ENCODE results near the gene ABTB2.

DNA sequence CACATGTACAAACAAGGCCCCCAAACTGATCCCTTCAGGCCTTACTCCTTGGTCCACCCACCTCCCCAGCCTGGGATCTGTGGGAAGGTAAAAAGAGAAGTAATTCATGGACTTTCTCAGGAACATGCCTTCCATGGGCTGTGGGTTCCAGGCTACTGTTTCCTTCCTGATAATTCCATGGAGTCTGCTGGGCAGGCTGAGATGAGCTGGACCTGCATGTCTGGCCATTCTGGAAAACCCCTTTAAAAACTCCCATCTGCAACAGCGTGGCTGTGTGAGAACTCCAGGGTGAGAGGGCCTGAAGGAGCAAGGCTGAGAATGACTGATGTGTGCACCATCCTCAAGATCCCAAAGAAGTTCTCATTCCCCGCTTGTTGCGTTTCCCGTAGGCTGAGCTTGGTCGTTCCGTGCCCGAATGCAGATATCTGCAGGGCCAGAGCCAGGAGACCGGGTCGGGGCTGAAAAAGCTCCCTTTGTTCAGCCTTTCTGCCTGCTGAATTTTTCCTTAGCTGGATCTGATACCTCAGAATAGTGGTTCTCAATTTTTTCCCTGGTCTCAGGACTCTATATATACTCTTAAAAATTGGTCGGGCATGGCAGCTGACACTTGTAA lies 179.5 kb downstream of the ABTB2 start:
- no peak for TF ChIP-seq RAD21 (conservative IDR thresholded peaks at IDR 0.05 in 1 of 2, IDR thresholded peaks at IDR 0.05 in 1 of 2)
- TF ChIP-seq, protein P1, sequence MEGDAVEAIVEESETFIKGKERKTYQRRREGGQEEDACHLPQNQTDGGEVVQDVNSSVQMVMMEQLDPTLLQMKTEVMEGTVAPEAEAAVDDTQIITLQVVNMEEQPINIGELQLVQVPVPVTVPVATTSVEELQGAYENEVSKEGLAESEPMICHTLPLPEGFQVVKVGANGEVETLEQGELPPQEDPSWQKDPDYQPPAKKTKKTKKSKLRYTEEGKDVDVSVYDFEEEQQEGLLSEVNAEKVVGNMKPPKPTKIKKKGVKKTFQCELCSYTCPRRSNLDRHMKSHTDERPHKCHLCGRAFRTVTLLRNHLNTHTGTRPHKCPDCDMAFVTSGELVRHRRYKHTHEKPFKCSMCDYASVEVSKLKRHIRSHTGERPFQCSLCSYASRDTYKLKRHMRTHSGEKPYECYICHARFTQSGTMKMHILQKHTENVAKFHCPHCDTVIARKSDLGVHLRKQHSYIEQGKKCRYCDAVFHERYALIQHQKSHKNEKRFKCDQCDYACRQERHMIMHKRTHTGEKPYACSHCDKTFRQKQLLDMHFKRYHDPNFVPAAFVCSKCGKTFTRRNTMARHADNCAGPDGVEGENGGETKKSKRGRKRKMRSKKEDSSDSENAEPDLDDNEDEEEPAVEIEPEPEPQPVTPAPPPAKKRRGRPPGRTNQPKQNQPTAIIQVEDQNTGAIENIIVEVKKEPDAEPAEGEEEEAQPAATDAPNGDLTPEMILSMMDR (IDR thresholded peaks at IDR 0.05): no peak
- TF ChIP-seq, protein P2, sequence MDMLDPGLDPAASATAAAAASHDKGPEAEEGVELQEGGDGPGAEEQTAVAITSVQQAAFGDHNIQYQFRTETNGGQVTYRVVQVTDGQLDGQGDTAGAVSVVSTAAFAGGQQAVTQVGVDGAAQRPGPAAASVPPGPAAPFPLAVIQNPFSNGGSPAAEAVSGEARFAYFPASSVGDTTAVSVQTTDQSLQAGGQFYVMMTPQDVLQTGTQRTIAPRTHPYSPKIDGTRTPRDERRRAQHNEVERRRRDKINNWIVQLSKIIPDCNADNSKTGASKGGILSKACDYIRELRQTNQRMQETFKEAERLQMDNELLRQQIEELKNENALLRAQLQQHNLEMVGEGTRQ (IDR thresholded peaks at IDR 0.05): no peak
- TF ChIP-seq MAZ (IDR thresholded peaks at IDR 0.05; ENCODE audit: borderline replicate concordance, low read depth, low read length): no peak
- TF ChIP-seq, protein P3, sequence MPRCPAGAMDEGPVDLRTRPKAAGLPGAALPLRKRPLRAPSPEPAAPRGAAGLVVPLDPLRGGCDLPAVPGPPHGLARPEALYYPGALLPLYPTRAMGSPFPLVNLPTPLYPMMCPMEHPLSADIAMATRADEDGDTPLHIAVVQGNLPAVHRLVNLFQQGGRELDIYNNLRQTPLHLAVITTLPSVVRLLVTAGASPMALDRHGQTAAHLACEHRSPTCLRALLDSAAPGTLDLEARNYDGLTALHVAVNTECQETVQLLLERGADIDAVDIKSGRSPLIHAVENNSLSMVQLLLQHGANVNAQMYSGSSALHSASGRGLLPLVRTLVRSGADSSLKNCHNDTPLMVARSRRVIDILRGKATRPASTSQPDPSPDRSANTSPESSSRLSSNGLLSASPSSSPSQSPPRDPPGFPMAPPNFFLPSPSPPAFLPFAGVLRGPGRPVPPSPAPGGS (IDR thresholded peaks at IDR 0.05): no peak
- TF ChIP-seq NR3C1 (IDR thresholded peaks at IDR 0.05): no peak
- TF ChIP-seq SREBF2 (IDR thresholded peaks at IDR 0.05): no peak
- TF ChIP-seq POLR2A (IDR thresholded peaks at IDR 0.05; ENCODE audit: low read length): no peak
- no peak for TF ChIP-seq JUN (IDR thresholded peaks at IDR 0.05)
- TF ChIP-seq RCOR1 (IDR thresholded peaks at IDR 0.05; ENCODE audit: low read depth, low read length): no peak
- TF ChIP-seq, protein P4, sequence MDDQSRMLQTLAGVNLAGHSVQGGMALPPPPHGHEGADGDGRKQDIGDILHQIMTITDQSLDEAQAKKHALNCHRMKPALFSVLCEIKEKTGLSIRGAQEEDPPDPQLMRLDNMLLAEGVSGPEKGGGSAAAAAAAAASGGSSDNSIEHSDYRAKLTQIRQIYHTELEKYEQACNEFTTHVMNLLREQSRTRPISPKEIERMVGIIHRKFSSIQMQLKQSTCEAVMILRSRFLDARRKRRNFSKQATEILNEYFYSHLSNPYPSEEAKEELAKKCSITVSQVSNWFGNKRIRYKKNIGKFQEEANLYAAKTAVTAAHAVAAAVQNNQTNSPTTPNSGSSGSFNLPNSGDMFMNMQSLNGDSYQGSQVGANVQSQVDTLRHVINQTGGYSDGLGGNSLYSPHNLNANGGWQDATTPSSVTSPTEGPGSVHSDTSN (IDR thresholded peaks at IDR 0.05): no peak
- no peak for TF ChIP-seq KDM5A (IDR thresholded peaks at IDR 0.05)
- TF ChIP-seq EP300 (IDR thresholded peaks at IDR 0.05): no peak

Data from A549 (cell line).